Fibroblast of villous mesenchyme (primary cell): ENCODE data around the gene TRAP1. TPM values are rescaled to one million over a fixed set of nuclear protein-coding genes. Genes with fewer than 3 reads are reported as not detected.

ENCODE experiments used
- DNase-seq: peaks from one replicate; pipeline ENCODE4 v3.0.0-alpha.2; 2010; ENCODE audit warnings: low read depth
- H3K4me3 ChIP-seq: 2 replicates; pipeline ENCODE4 v1.5.1; 2011; ENCODE audit warnings: low read depth, mild to moderate bottlenecking, low read length
- total RNA-seq: library from RNA; depleted of rRNA; stranded (reverse); fragments of >200 nt; gene quantifications from 2 replicates; pipeline ENCODE4 v1.2.3, GENCODE V29; 2012
- TF ChIP-seq, protein P1 (sequence below): IDR thresholded peaks from 2 replicates; pipeline ENCODE4 v1.5.1; 2012; ENCODE audit warnings: low read depth, mild to moderate bottlenecking, low read length; ENCODE audit not compliant: insufficient read depth

TRAP1 gene
- total RNA-seq, 1 donor: 59.6 TPM

DNA sequence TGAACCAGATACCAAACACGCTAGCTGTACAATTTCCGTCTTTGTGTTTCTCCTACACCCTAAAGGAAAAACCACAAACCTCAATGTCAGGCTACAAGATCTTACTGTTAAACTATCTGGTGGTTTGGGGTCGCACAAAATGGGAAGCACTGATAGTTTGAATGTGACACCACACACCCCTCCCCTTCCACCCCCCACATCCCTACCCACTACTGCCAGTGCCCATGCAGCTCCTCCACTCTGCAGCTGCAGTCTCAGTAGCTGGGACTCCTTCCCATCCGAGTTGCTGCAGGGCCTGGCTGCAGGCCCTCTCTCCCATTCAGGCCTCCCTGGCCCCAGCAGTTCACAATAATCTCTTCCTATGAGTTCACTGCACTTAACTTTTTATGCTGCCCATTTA lies 18.4 kb downstream of the TRAP1 start:
- H3K4me3 ChIP-seq: no peak overlapping the region
- TF ChIP-seq, protein P1, sequence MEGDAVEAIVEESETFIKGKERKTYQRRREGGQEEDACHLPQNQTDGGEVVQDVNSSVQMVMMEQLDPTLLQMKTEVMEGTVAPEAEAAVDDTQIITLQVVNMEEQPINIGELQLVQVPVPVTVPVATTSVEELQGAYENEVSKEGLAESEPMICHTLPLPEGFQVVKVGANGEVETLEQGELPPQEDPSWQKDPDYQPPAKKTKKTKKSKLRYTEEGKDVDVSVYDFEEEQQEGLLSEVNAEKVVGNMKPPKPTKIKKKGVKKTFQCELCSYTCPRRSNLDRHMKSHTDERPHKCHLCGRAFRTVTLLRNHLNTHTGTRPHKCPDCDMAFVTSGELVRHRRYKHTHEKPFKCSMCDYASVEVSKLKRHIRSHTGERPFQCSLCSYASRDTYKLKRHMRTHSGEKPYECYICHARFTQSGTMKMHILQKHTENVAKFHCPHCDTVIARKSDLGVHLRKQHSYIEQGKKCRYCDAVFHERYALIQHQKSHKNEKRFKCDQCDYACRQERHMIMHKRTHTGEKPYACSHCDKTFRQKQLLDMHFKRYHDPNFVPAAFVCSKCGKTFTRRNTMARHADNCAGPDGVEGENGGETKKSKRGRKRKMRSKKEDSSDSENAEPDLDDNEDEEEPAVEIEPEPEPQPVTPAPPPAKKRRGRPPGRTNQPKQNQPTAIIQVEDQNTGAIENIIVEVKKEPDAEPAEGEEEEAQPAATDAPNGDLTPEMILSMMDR: no peak
- DNase-seq: no peak

DNA sequence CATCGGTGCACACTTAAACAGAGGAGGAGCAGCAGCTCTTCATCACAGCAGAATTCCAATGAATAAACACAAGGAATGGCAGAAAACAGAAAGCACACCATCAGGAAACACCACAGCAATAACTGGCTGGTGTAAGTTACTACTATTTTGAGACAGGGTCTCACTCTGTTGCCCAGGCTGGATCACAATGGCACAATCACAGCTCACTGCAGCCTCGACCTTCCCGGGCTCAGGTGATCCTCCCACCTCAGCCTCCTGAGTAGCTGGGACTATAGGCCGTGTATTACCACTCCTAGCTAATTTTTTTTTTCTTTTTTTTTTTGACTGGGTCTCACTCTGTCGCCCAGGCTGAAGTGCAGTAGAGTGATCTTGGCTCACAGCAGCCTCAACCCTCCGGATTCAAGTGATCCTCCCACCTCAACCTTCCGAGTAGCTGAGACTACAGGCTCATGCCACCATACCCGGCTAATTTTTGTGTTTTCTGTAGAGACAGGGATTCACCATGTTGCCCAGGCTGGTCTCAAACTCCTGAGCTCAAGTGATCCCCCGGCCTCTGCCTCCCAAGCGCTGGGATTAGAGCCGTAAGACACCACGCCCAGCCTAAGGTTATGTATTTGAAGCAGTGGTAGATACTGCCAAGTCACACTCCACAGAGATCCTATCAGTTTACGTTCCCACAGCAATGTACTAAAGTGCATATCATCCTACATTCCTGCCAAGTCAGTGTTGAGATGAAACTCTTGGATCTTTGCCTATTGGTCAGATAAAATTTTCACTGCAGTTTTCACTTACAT lies 20.7 kb downstream of the TRAP1 start:
- TF ChIP-seq, protein P1: no peak

DNA sequence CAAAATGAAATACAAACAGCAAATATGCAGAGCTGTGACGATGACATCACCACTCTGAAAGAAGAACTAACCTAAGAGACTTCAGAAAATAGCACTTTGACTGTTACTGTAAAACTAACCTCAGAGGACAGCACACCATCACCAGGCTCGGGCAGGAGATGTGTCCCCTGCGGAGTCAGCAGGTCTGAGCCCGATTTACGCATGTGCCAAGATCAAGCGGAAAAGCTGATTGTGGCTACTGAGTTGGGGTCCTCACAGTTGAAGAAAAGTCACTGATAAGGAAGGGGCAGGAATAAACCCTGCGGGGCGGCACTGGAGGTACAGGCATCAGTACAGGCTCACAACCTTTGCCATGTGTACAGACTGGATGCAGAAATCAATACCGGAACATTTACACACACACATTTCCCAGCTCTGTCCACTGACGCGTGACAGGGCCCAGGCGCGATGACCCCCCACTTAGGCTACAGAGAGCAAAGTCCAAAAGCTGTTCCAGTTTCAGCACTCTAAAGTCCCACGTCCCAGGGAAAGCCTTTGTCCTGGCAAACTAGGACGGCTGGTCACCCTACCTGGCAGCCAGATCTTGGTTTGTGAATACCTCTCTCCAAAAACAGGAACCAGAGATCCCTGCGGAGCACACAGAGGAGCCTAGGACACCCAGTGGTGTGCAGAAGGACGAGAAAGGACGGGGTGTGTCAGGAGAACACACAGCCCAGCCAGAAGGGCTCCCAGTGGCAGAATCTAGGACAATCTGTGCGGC lies 21.5 kb downstream of the TRAP1 start:
- H3K4me3 ChIP-seq: no peak overlapping the region
- TF ChIP-seq, protein P1: no peak
- DNase-seq: no peak

More for the DNA sequence above, 20.7 kb downstream of the TRAP1 start:
- DNase-seq: peak; percentile 96
- no peak overlapping the region for H3K4me3 ChIP-seq

DNA sequence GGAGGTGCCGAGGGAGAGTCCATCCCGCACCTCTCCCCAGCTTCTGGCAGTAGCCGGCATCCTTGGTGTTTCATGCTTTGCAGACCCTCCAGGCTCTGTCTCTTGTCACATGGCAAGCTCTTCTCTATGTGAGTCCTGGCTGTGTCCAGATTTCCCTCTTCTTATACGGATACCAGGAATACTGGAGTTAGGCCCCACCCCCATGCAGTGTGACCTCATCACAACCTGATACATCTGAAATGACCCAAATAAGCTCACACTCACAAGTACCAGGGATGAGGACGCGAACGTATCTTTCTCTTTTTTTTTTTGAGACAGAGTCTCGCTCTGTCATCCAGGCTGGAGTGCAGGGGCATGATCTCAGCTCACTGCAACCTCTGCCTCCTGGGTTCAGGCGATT lies 23.3 kb downstream of the TRAP1 start:
- DNase-seq: no peak
- TF ChIP-seq, protein P1: no peak

DNA sequence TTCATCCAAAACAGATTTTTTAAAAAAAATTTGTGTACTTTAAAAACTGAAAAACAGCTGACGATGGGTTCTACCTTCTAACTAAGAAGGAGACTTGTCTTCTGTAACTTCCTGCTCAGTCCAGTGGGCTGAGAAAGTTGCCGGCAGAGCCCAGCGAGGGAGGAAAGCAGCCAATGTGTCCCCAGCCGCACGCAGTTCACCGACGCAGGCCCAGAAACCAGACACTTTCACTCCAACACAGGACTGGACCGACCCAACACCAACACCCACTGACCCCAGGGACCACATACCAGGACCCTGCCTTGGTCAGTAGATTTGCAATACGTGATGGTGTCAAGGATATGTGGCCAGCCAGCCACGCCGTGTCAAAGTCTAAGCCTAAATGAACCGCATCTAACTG lies 25.6 kb downstream of the TRAP1 start:
- DNase-seq: no peak
- no peak overlapping the region for H3K4me3 ChIP-seq
- TF ChIP-seq, protein P1: no peak

More for the DNA sequence above, 23.3 kb downstream of the TRAP1 start:
- H3K4me3 ChIP-seq: no peak overlapping the region

DNA sequence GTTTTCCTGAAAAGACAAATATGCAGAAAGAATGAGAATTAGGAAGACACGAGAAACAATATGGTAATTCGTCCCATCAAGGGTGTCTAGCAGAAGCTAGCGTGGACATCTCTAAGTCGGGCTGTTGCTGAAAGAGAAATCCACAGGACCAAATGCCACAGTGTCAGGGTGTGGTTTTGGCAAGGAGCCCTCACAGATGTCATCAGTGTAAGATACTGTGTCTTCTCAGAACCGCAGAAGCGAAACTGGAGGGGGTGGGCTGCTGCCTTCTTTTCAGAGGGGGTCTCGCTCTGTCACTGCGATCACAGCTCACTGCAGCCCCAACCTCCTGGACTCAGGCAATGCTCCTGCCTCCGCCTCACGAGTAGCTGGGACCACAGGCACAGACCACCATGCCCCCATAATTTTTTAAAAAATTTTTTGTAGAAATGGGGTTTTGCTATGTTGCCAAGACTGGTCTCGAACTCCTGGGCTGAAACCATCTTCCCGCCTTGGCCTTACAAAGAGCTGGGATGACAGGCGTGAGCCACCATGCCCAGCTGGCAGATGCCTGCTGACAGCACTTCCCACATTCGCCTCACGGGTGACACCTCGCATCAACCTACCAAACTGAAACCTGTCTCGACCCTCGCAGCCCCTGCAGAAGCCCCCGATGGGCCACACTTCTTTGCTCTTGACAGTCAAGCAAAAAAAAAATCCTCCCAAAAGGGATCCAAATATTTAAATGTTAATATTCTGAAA lies 26.2 kb downstream of the TRAP1 start:
- peak; percentile 66 for DNase-seq
- peak overlapping the region; percentile 42 for H3K4me3 ChIP-seq
- TF ChIP-seq, protein P1: no peak
